K562 (cell line): ENCODE measurements around the gene GAK. TPM values are rescaled to one million over a fixed set of nuclear protein-coding genes. Genes with fewer than 3 reads are reported as not detected.

Experiments
- ATAC-seq: fragments of 200-7000 bp; cut with Tn5 transposase; 3 replicates; pipeline ENCODE4 v1.9.1; 2020; ENCODE audit warnings: moderate library complexity
- BruUV-seq: library from RNA; stranded (reverse); fragments of 400-500 nt; replicated peaks from 2 replicates; lab custom pipeline; 2021; lab: Mats Ljungman, UMichigan
- CTCF ChIA-PET: fragments of 300-600 bp; formaldehyde crosslinking; extraction: SDS; loops from one replicate; lab custom pipeline; 2021; ENCODE audit warnings: low intra/inter-chr PET ratio; lab: Yijun Ruan, JAX
- POLR2A ChIA-PET: fragments of 300-600, 350-650 bp; sonication (Branson Sonifier 250); formaldehyde crosslinking; extraction: SDS; loops from one replicate; lab custom pipeline; 2021; ENCODE audit warnings: antibody characterized with exemption, inconsistent platforms; lab: Yijun Ruan, JAX
- DNase-seq, 4 experiments: peaks; one replicate each; pipeline versions ENCODE4 v3.0.0 to v3.0.0-alpha.2; 2011 to 2018; ENCODE audit warnings: low spot score in 3 of 4, mixed read lengths in 3 of 4; ENCODE audit errors: extremely low read depth in 1 of 4
- FAIRE-seq: peaks from 2 replicates; lab custom pipeline; 2011; peaks lifted over from hg19 to GRCh38; lab: Jason Lieb, UNC
- H2AFZ ChIP-seq: 2 replicates; pipeline ENCODE4 v1.6.0; 2011; ENCODE audit warnings: low read depth, low read length, control low read depth, inconsistent platforms
- H3K27ac ChIP-seq: fragments of 200-600 bp; 3 replicates; pipeline ENCODE4 v1.8.0; 2011; ENCODE audit warnings: low read depth, mild to moderate bottlenecking, control low read depth, inconsistent platforms, low read length, moderate library complexity, mixed read lengths; ENCODE audit errors: extremely low read depth
- H3K27me3 ChIP-seq, 2 experiments: fragments of 300-600 bp in 1 of 2; 2 replicates in 1 of 2; 3 replicates in 1 of 2; pipeline versions ENCODE4 v1.6.0 to v1.8.0; 2011; ENCODE audit warnings: inconsistent platforms in 2 of 2, low read length in 2 of 2, mild to moderate bottlenecking in 1 of 2, mixed read lengths in 1 of 2, moderate library complexity in 1 of 2; ENCODE audit not compliant: control insufficient read depth in 2 of 2, insufficient read depth in 2 of 2
- H3K36me3 ChIP-seq: fragments of 300-600 bp; 3 replicates; pipeline ENCODE4 v1.8.0; 2011; ENCODE audit warnings: mild to moderate bottlenecking, low read length, inconsistent platforms; ENCODE audit not compliant: control insufficient read depth, insufficient read depth
- H3K4me1 ChIP-seq, 2 experiments: fragments of 200-600 bp in 1 of 2; replicated peaks in 1 of 2; 2 replicates in 1 of 2; 3 replicates in 1 of 2; pipeline versions ENCODE4 v1.5.1 to v1.8.0; 2011; ENCODE audit warnings: inconsistent platforms in 2 of 2, low read length in 2 of 2, mild to moderate bottlenecking in 1 of 2, mixed read lengths in 1 of 2, moderate library complexity in 1 of 2; ENCODE audit not compliant: control insufficient read depth in 2 of 2, insufficient read depth in 2 of 2
- H3K4me2 ChIP-seq: 2 replicates; pipeline ENCODE4 v1.6.1; 2011; ENCODE audit warnings: low read length, control low read depth, inconsistent platforms, mixed read lengths; ENCODE audit not compliant: insufficient read depth
- H3K4me3 ChIP-seq: fragments of 200-600 bp; sonication (generic), shearing (Covaris generic); 2 replicates; pipeline ENCODE4 v1.5.1; 2016; ENCODE audit warnings: control low read depth, inconsistent platforms
- H3K79me2 ChIP-seq: fragments of 200-600 bp; 3 replicates; pipeline ENCODE4 v1.8.0; 2011; ENCODE audit warnings: low read length, inconsistent platforms; ENCODE audit not compliant: control insufficient read depth, insufficient read depth
- H3K9ac ChIP-seq, 2 experiments: 2 replicates each; pipeline versions ENCODE4 v1.6.0 to v1.6.1; 2011; ENCODE audit warnings: low read depth in 2 of 2, low read length in 2 of 2, control low read depth in 1 of 2, inconsistent platforms in 1 of 2, mild to moderate bottlenecking in 1 of 2, mixed read lengths in 1 of 2; ENCODE audit not compliant: insufficient read depth in 1 of 2
- H3K9me1 ChIP-seq: one replicate; pipeline ENCODE4 v1.6.0; 2011; ENCODE audit warnings: inconsistent platforms, mild to moderate bottlenecking, low read length, moderate library complexity; ENCODE audit not compliant: control insufficient read depth, insufficient read depth
- H3K9me3 ChIP-seq: replicated peaks from 2 replicates; pipeline ENCODE4 v1.5.1; 2011; ENCODE audit warnings: low read depth, low read length, inconsistent platforms; ENCODE audit not compliant: control insufficient read depth, insufficient read depth
- H4K20me1 ChIP-seq: replicated peaks from 2 replicates; pipeline ENCODE4 v1.6.1; 2011; ENCODE audit warnings: low read length, inconsistent platforms, mixed read lengths; ENCODE audit not compliant: control insufficient read depth, insufficient read depth
- DMBX1 ChIP-seq: fragments of 250-450 bp; sonication (Bioruptor Pico); IDR thresholded peaks from 2 replicates; pipeline ENCODE4 v1.8.0; 2022; ENCODE audit warnings: inconsistent platforms, mild to moderate bottlenecking, moderate library complexity, borderline replicate concordance
- MNT ChIP-seq, 2 experiments: fragments of 450-650 bp; conservative IDR thresholded peaks; 2 replicates each; pipeline ENCODE4 v1.6.1; 2017; ENCODE audit warnings: mild to moderate bottlenecking in 2 of 2, moderate library complexity in 2 of 2
- TFE3 ChIP-seq: fragments of 450-650 bp; formaldehyde crosslinking; IDR thresholded peaks from 2 replicates; pipeline ENCODE4 v1.4.0; 2020; ENCODE audit warnings: mild to moderate bottlenecking, mixed read lengths
- ZKSCAN3 ChIP-seq: fragments of 250-450 bp; sonication (Bioruptor Pico); IDR thresholded peaks from 2 replicates; pipeline ENCODE4 v1.4.0; 2020
- WGBS: fragments of 100-300 bp; shearing (Covaris generic); methylation state at CpG from one replicate; pipeline ENCODE4 v1.1.6; 2016; ENCODE audit warnings: low coverage, mixed read lengths; ENCODE audit not compliant: insufficient coverage; ENCODE audit errors: missing lambda C conversion rate; 5-methylcytosine and 5-hydroxymethylcytosine counted together
- in situ Hi-C: fragments of 300-500 bp; cut with MboI; formaldehyde crosslinking; loops from 4 replicates; pipeline ENCODE4 v1.15.0; 2018; ENCODE audit warnings: inconsistent platforms, mixed read lengths
- intact Hi-C: fragments of 100-400 bp; cut with micrococcal nuclease; formaldehyde crosslinking; loops from 2 replicates; pipeline ENCODE4 v1.14.2; 2022
- polyA plus RNA-seq, 8 experiments: library from polyadenylated mRNA; depleted of rRNA in 4 of 8; stranded (reverse) in 5 of 8; unstranded in 3 of 8; fragments of >200 nt; fragmentation: Nextera tagmentation in 2 of 8; fragmentation: Illumina TruSeq in 1 of 8; extraction: Ambion mirVana in 2 of 8; extraction: Trizol in 1 of 8; gene quantifications; 2 replicates each; pipeline versions ENCODE4 v1.2.1 to v1.2.3, GENCODE V29; 2011 to 2014; ENCODE audit warnings: inconsistent platforms in 1 of 8, missing spikeins in 1 of 8
- total RNA-seq, 7 experiments: library from RNA; depleted of rRNA in 6 of 7; stranded (reverse); fragments of >200 nt in 6 of 7; fragmentation: Illumina TruSeq in 2 of 7; extraction: Trizol in 2 of 7; gene quantifications; 2 replicates each; pipeline versions ENCODE4 v1.2.1 to v1.2.3, GENCODE V29; 2011 to 2021; ENCODE audit warnings: low replicate concordance in 1 of 7
- TF ChIP-seq, protein P1 (sequence below): fragments of 450-650 bp; IDR thresholded peaks from 2 replicates; pipeline ENCODE4 v1.6.1; 2017; ENCODE audit warnings: antibody characterized with exemption, mild to moderate bottlenecking
- TF ChIP-seq, protein P2 (sequence below), 3 experiments: fragments of 200-800 bp in 1 of 3; fragments of 250-450 bp in 1 of 3; fragments of 450-650 bp in 1 of 3; sonication (Bioruptor Pico) in 1 of 3; sonication (Bioruptor generic) in 1 of 3; formaldehyde crosslinking in 1 of 3; IDR thresholded peaks; 2 replicates each; pipeline versions ENCODE4 v1.6.1 to v1.8.0; 2016 to 2022; ENCODE audit warnings: mild to moderate bottlenecking in 2 of 3, missing genetic modification characterization in 2 of 3, missing compliant biosample characterization in 1 of 3, moderate library complexity in 1 of 3

The GAK gene
- total and polyA plus RNA-seq, 9 of the 15 experiments (the other 6 are each of a cell fraction or from before 2014, with no cell fraction given): 1.3 to 102 (median 16.2) TPM

- H3K9me1 ChIP-seq: no peaks in the 10 kb centered on the region
- H3K4me2 ChIP-seq: peak within 1 kb of the TSS; percentile 79
- H3K36me3 ChIP-seq: peaks cover 3% of the 10 kb centered on the region; the same call in 1 of the 3 replicates
- BruUV-seq: TSS peak; percentile 89
- DNase-seq (peak; percentile 84 to 98 (median 97)), ATAC-seq (peak; percentile 93), FAIRE-seq (no peak)
- no peaks in the 10 kb centered on the region; the same call in 1 of the 2 replicates for H4K20me1 ChIP-seq
- H3K27me3 ChIP-seq: no peaks in the 10 kb centered on the region
- in situ Hi-C loops: no loop called here
- peaks cover 10% of the 10 kb centered on the region; the same call in 2 of the 3 replicates for H3K79me2 ChIP-seq
- no peaks in the 10 kb centered on the region for H3K9me3 ChIP-seq
- H3K27ac ChIP-seq: peak within 1 kb of the TSS; percentile 57; the same call in 2 of the 3 replicates
- peak within 1 kb of the TSS; percentile 79 for H3K4me3 ChIP-seq
- intact Hi-C loops: loop anchor here (2.0 kb wide), 1 partner anchor 43 kb away; no protein-coding TSS in a partner anchor
- H3K9ac ChIP-seq: peak within 1 kb of the TSS; percentile 64 to 98; a peak in 3 of 4 replicates
- H3K4me1 ChIP-seq: peaks cover 0 to 61% of the 10 kb centered on the region in 2 experiments; a peak in 4 of 5 replicates
- ChIA-PET CTCF (no interaction called here), POLR2A (interaction anchor here (0.9 kb wide), 1 partner anchor 13 kb away, joined by 3 read pairs; the partner anchor contains the start of gene IDUA)
- peak within 1 kb of the TSS; percentile 67; the same call in 1 of the 2 replicates for H2AFZ ChIP-seq
- 21% methylated on average over 54 of the region's 123 CpGs for WGBS
- no peak for TF ChIP-seq TFE3 (CRISPR knock-in tag)
- TF ChIP-seq, protein P1, sequence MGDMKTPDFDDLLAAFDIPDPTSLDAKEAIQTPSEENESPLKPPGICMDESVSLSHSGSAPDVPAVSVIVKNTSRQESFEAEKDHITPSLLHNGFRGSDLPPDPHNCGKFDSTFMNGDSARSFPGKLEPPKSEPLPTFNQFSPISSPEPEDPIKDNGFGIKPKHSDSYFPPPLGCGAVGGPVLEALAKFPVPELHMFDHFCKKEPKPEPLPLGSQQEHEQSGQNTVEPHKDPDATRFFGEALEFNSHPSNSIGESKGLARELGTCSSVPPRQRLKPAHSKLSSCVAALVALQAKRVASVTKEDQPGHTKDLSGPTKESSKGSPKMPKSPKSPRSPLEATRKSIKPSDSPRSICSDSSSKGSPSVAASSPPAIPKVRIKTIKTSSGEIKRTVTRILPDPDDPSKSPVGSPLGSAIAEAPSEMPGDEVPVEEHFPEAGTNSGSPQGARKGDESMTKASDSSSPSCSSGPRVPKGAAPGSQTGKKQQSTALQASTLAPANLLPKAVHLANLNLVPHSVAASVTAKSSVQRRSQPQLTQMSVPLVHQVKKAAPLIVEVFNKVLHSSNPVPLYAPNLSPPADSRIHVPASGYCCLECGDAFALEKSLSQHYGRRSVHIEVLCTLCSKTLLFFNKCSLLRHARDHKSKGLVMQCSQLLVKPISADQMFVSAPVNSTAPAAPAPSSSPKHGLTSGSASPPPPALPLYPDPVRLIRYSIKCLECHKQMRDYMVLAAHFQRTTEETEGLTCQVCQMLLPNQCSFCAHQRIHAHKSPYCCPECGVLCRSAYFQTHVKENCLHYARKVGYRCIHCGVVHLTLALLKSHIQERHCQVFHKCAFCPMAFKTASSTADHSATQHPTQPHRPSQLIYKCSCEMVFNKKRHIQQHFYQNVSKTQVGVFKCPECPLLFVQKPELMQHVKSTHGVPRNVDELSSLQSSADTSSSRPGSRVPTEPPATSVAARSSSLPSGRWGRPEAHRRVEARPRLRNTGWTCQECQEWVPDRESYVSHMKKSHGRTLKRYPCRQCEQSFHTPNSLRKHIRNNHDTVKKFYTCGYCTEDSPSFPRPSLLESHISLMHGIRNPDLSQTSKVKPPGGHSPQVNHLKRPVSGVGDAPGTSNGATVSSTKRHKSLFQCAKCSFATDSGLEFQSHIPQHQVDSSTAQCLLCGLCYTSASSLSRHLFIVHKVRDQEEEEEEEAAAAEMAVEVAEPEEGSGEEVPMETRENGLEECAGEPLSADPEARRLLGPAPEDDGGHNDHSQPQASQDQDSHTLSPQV: 0 out of 2 replicates have a peak, but pooled peaks have one; percentile 44
- TF ChIP-seq MNT (conservative IDR thresholded peaks at IDR 0.05): peak in 1 of 2 experiments; percentile 55; a peak in 2 of 4 replicates
- TF ChIP-seq ZKSCAN3 (CRISPR knock-in tag): no peak
- 0 out of 2 replicates have a peak, but pooled peaks have one; percentile 21 for TF ChIP-seq DMBX1
- TF ChIP-seq, protein P2, sequence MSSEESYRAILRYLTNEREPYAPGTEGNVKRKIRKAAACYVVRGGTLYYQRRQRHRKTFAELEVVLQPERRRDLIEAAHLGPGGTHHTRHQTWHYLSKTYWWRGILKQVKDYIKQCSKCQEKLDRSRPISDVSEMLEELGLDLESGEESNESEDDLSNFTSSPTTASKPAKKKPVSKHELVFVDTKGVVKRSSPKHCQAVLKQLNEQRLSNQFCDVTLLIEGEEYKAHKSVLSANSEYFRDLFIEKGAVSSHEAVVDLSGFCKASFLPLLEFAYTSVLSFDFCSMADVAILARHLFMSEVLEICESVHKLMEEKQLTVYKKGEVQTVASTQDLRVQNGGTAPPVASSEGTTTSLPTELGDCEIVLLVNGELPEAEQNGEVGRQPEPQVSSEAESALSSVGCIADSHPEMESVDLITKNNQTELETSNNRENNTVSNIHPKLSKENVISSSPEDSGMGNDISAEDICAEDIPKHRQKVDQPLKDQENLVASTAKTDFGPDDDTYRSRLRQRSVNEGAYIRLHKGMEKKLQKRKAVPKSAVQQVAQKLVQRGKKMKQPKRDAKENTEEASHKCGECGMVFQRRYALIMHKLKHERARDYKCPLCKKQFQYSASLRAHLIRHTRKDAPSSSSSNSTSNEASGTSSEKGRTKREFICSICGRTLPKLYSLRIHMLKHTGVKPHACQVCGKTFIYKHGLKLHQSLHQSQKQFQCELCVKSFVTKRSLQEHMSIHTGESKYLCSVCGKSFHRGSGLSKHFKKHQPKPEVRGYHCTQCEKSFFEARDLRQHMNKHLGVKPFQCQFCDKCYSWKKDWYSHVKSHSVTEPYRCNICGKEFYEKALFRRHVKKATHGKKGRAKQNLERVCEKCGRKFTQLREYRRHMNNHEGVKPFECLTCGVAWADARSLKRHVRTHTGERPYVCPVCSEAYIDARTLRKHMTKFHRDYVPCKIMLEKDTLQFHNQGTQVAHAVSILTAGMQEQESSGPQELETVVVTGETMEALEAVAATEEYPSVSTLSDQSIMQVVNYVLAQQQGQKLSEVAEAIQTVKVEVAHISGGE (CRISPR knock-in tag; IDR thresholded peaks at IDR 0.05): peak in 1 of 3 experiments; percentile 90; a peak in 2 of 6 replicates
Measured at GRCh38 chr4:973431-974397, 41.6 kb upstream of the GAK start, which contains the start of gene DGKQ. Gene DGKQ (minus strand): TSS chr4:973569. CDS start chr4:973482, 87 bp downstream.
